Dermis microvascular lymphatic vessel endothelial cell (primary cell): ENCODE measurements around the gene SIM1. TPM values are rescaled to one million over a fixed set of nuclear protein-coding genes. Genes with fewer than 3 reads are reported as not detected.

Experiments
- DNase-seq, 2 donors: peaks; one replicate each; pipeline versions ENCODE4 v3.0.0 to v3.0.0-alpha.2; 2010; ENCODE audit warnings: low read depth in 2 of 2
- total RNA-seq: library from RNA; depleted of rRNA; stranded (reverse); fragments of >200 nt; gene quantifications from 2 replicates; pipeline ENCODE4 v1.2.1, GENCODE V29; 2014

SIM1 gene
- total RNA-seq, 1 donor from 2014 or later = not detected

DNA sequence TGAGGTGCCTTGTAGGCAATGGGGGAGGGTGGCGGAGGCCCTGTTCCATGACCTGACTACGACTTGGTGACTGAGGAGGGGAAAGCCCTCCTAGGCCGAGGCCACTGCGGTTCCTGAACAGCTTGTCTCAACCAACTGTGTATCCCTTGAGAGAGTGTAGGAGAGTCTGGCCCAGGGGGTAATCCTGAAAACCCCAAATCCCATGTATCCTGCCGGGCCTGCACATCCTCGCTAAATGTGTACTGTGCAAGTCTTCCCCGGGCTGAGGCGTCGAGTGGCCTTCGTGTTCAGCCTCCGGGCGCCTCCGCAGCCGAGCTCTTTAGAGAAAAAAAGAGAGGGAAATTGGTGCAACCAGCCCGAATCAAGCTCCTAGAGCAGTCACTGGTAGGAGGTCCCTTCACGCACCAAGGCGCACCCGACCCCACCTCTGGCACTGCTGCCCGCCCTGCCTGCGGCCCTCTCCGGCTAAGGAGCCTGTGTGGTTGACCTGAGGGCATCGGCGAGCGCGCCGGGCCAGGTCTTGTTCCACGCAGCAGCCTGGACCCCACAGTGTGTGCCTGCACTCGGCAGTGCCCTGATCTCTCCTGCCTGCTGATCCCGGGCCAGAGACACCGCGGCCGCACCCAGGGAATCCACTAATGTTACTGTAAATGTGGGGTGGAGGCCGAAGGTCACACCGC lies 7.3 kb downstream of the SIM1 start:
- DNase-seq = no peak

- DNase-seq = no peak
Measured at GRCh38 chr6:100456908-100457235, 7.8 kb downstream of the SIM1 start.

- no peak for DNase-seq
Measured at GRCh38 chr6:100456141-100456907, 8.4 kb downstream of the SIM1 start.

- DNase-seq = no peak
Measured at GRCh38 chr6:100455230-100456124, 9.2 kb downstream of the SIM1 start.

DNA sequence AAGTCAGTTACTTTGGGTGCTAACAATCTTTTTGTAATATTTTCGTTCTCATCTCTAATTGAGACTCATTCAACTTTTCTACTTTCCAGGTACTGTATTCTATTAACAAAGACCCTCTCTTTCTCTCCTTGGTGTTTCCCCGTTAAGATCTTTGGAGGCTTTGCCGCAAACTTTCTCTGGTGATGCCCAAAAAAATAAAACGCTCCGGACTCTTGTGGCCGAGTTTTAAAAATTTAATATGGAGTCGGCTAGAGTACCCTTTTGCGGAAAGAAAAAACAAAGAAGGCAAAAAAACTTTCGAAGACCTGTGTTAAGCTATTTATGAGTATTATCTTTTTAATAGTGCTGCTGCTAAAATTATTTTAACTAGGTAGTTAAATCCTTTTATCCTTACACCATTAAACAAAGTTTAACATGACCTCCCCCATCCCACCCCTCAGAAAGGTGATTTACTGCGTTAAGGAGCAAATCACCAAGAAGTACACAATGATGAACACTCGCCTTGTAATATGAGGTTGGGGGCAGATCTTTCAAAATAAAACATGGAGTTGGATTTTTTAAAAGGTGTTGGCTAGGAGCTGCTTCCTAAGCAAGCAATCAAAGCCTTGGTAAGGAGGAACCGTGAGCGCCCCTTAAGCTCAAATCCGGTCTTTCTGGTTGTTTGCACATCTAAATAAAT lies 10.0 kb downstream of the SIM1 start:
- DNase-seq = no peak

DNA sequence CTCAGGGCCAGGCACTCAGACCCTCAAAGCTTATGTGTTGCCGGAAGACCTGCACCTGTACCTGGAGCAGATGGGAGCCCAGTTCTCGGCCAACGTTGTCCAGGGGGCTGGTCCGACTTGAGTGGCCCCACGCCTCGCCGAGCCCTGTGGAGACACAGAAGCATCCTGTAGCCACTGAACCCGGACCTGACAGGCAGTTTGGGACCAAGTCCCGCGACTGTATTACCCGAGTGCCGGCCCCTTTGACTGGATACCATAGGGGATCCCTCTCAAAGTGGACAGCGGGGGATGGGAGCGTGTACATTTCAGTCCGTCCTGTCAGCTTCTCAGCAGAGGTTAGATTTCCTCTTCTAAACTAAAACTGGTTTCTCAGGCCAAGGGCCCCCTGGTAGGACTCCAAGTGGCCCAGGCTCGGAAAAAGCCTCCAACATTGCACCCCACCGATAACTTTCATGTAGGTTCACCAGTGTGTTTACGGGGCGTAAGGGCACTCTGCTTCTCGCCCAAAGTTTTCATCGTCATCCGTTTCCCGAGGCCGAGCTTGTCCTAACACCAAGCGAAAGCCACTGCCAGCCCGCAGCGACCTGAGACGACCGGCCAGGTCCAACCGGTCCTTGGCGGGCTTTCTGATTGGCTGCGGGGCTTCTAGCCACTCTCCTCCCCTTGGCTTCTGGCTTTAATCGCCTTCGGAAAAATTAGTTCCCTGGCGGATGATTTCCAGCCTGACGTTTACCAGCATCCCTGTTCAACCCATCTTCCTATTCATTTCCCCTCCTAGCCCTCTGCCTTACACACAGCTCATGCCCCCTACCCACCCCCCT lies 10.8 kb downstream of the SIM1 start:
- DNase-seq = no peak

DNA sequence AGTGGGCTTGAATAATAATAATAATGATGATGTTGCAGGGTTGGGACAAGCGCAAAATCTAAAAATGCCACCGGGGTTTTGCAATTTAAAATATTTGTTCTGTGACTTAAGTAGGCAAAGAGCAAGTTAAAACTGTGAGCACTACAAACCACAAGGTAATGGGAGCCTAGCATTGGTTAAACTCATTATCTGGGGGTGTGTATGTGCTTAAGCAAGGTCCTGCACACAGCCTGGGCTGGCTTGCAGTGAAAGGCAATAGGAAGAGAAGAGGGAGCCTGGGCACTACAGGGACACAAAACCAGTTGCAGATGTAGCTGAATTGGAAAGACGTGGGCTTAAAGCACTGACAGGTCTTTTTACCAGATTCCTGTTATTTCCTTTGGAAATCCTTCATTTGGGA lies 11.7 kb downstream of the SIM1 start:
- no peak for DNase-seq

- DNase-seq = no peak
Measured at GRCh38 chr6:100451577-100451976, 13.1 kb downstream of the SIM1 start.

GRCh38 chr6:100449239-100449691 lies 15.5 kb downstream of the SIM1 start:
- DNase-seq = no peak

GRCh38 chr6:100447900-100448748 lies 16.6 kb downstream of the SIM1 start:
- DNase-seq = no peak

- DNase-seq = peak in 1 of 2 donors; percentile 28
Measured at GRCh38 chr6:100447081-100447899, 17.4 kb downstream of the SIM1 start.

DNA sequence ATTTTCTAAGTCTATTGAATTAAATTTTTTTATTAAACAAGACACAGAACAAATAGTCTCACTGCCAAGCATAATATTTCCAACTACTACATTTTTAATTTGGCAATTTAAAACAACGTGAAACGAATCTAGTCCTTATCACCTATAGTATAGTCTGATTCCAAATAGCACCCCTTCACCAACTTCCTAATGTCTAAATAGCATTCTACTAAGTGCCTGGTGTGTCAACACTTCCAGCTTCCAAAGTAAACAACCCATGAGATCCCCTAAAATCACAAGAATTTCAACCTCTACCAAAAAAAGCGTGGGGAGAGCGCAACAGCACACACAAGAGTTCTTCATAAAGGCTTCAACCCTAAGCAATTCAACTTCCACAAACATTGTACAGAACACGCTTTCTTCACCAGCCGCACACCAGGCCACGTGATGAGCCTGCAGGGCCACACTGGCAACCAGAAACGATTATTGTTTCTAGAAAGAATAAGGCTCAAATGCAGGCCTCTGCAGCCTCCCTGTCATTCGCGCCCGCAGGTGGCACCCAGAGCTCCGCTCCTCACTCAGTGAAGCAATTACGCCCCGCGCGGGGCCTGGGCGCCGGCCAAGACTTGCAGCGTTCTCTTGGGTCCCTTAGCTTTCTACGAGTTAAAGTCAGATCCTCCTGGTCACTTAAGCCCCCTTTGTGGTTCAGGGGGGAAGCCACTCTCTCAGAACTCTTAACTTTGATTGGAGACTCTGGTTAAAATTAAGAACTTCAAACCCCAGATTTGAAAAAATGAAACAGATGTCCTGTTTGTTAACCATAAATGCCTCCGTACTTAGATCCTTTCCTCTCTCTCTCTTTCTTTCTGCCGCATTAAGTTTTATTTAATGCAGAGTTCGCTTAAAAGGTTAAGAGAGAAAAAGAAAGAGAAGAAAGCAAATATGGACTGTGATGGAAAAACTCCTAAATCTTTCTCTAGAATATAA lies 18.3 kb downstream of the SIM1 start:
- no peak for DNase-seq

DNA sequence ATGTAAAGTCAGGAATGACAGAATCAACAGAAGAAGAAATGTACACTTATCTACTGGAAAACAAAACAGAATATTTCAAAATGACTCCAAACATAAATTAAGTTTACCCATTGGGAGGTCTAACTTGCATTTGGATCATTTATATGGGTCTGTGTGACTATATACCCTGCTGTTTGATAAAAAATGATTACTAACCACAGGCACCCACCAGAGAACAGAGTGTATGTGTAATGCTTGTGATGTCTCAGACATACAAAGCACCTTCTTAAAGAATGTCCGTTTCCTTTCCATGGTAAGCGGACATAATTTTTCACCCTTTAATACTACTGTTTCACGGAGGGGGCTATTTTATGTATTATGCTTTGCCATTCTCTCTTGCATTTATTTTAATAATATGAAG lies 19.2 kb downstream of the SIM1 start:
- no peak for DNase-seq

DNA sequence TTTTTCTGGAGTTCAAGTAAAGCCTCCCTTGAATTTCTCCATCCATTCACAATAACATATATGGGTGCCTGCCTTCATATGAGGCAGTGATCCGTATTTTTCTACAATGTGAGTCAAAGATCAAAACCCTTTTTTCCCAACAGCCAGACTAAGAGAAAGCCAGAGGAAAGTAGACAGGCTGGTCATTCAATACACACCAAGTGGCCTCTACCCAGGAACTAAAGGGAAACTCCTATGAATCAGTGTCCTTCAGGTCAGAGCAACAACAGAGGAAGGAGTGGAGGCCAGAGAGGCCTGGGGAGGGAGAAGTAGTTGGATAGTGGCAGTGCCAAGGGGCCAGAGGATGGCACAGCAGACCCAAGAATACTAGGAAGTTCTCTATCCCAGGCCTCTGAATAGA lies 23.8 kb downstream of the SIM1 start:
- no peak for DNase-seq

- no peak for DNase-seq
Measured at GRCh38 chr6:100435299-100435698, 29.4 kb downstream of the SIM1 start.

GRCh38 chr6:100433726-100434435 lies 30.8 kb downstream of the SIM1 start:
- DNase-seq = no peak

DNA sequence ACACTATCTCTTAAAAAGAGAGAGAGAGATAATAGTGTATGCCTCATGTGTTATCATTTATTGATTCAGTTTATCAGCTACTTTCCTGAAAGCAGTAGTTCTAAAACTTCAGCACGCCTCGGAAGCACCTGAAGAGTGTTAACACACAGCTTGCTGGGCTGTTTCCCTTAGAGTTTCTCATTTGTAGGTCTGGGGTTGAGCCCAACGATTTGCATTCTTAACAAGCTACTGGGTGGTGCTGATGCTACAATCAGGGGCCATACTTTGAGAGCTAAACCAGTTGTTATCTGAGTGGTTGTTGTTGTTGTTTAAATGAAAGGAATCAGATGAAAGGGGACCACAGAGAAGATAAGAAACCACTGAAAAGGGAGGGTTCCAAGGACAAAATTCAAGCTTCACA lies 32.6 kb downstream of the SIM1 start:
- DNase-seq = no peak
